HFFc6 (cell line): ENCODE data around the gene ZNF777. TPM values are rescaled to one million over a fixed set of nuclear protein-coding genes. Genes with fewer than 3 reads are reported as not detected.
"Not testable (repeated sequence)": the region's sequence is repeated elsewhere in the genome, so short reads cannot be mapped to it uniquely, and the experiment has no call there.

Experiments
- DNase-seq: peaks from one replicate; pipeline ENCODE4 v3.0.0-alpha.2; 2018
- H3K27ac Mint-ChIP-seq: 2 replicates; pipeline ENCODE4 v1.8.0; 2020; ENCODE audit warnings: mild to moderate bottlenecking, mixed read lengths
- H3K27me3 Mint-ChIP-seq: 2 replicates; pipeline ENCODE4 v1.8.0; 2021; ENCODE audit warnings: mild to moderate bottlenecking, moderate library complexity, mixed read lengths; ENCODE audit not compliant: insufficient read depth
- H3K36me3 Mint-ChIP-seq: 2 replicates; pipeline ENCODE4 v1.8.0; 2021; ENCODE audit warnings: low read depth, mixed read lengths
- H3K4me1 Mint-ChIP-seq: 2 replicates; pipeline ENCODE4 v1.8.0; 2020; ENCODE audit warnings: low read depth, mixed read lengths
- H3K4me3 Mint-ChIP-seq: 2 replicates; pipeline ENCODE4 v1.8.0; 2020; ENCODE audit warnings: mild to moderate bottlenecking, moderate library complexity, mixed read lengths
- H3K9me3 Mint-ChIP-seq: 2 replicates; pipeline ENCODE4 v1.8.0; 2020; ENCODE audit warnings: mild to moderate bottlenecking, mixed read lengths
- total RNA-seq, 6 experiments: library from RNA; stranded (reverse); fragmentation: NEBNext Ultra II Directional; extraction: Animal tissue kit (Norgen Biotek cat#: 25700); gene quantifications; 2 replicates in 1 of 6; 3 replicates in 5 of 6; pipeline ENCODE4 v1.2.3, GENCODE V29; 2021
- TF ChIP-seq, protein P1 (sequence below): fragments of 200-600 bp; sonication (generic); IDR thresholded peaks from 2 replicates; pipeline ENCODE4 v1.5.0; 2021; ENCODE audit warnings: antibody characterized with exemption, mild to moderate bottlenecking

The ZNF777 gene
- total RNA-seq, 6 experiments from 2014 or later = 13.6 to 16.7 (median 15.2) TPM

GRCh38 chr7:149404825-149405224, 56.0 kb downstream of the ZNF777 start:
- peaks cover 29% of the 10 kb centered on the region for H3K27me3 Mint-ChIP-seq
- no peaks in the 10 kb centered on the region for H3K4me1 Mint-ChIP-seq
- no peak for DNase-seq
- H3K4me3 Mint-ChIP-seq = no peak overlapping the region
- no peaks in the 10 kb centered on the region for H3K36me3 Mint-ChIP-seq
- TF ChIP-seq, protein P1, sequence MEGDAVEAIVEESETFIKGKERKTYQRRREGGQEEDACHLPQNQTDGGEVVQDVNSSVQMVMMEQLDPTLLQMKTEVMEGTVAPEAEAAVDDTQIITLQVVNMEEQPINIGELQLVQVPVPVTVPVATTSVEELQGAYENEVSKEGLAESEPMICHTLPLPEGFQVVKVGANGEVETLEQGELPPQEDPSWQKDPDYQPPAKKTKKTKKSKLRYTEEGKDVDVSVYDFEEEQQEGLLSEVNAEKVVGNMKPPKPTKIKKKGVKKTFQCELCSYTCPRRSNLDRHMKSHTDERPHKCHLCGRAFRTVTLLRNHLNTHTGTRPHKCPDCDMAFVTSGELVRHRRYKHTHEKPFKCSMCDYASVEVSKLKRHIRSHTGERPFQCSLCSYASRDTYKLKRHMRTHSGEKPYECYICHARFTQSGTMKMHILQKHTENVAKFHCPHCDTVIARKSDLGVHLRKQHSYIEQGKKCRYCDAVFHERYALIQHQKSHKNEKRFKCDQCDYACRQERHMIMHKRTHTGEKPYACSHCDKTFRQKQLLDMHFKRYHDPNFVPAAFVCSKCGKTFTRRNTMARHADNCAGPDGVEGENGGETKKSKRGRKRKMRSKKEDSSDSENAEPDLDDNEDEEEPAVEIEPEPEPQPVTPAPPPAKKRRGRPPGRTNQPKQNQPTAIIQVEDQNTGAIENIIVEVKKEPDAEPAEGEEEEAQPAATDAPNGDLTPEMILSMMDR = no peak
- H3K27ac Mint-ChIP-seq = no peak overlapping the region
- no peaks in the 10 kb centered on the region for H3K9me3 Mint-ChIP-seq

DNA sequence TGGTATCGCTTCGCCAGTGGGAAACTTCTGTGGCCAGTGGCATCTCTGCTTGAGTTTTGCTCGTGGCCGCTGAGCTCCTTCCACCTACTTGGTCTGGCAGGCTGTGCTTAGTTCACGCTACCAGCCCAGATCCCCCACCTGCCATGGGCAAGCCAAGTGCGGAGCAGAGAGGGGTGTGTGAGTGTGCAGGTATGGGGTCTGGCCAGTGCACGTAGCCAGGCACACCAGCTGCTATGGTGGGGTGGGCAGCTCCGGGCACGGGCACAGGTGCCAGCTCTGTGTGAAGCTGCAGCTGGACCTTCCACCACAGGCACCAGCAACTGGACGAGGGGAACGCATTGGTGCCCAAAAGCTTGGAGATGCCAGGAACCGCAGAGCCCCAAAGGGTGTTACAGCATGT, 56.5 kb downstream of the ZNF777 start:
- Mint-ChIP-seq H3K27me3 (peaks cover 29% of the 10 kb centered on the region), H3K36me3 (no peaks in the 10 kb centered on the region), H3K4me3 (no peak overlapping the region), H3K4me1 (no peaks in the 10 kb centered on the region), H3K27ac (no peak overlapping the region), H3K9me3 (no peaks in the 10 kb centered on the region)
- TF ChIP-seq, protein P1 = no peak
- DNase-seq = no peak

DNA sequence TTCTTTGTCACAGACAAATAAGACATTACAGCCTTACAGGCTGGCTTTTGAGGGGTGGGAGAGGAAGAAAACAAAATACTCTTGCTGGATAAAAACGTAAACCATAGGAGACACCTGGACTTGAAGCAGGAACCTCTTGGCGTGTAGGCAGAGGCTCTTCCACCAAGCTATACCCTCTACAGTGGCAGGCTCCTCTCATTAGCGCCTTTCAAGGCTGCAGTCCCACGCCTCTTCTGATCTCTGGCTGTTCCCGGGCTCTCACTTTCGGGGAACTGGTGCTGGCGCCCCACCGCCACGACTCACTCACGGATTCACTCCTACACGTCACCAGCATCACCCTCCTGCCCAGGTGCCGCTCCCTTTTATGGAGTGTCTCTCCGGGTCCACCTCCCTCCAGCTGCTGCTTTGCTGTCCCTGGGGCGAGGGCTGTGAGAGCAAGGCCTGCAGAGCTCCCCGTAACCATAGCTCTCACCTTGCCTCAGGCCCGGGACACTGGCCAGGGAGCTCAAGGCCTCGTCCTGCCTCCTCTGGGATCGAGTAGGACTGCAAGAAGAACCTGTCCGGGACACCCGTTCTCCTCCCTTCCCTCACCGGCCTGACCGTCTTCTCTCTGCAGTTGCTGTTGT, 62.6 kb downstream of the ZNF777 start:
- DNase-seq = no peak
- no peak overlapping the region for H3K27ac Mint-ChIP-seq
- no peaks in the 10 kb centered on the region for H3K36me3 Mint-ChIP-seq
- H3K4me3 Mint-ChIP-seq = no peak overlapping the region
- H3K4me1 Mint-ChIP-seq = no peaks in the 10 kb centered on the region
- peaks cover 19% of the 10 kb centered on the region for H3K27me3 Mint-ChIP-seq
- no peaks in the 10 kb centered on the region; the same call in 1 of the 2 replicates for H3K9me3 Mint-ChIP-seq
- TF ChIP-seq, protein P1 = no peak

- TF ChIP-seq, protein P1 = no peak
- peaks cover 16% of the 10 kb centered on the region for H3K27me3 Mint-ChIP-seq
Measured at GRCh38 chr7:149397470-149398043, 63.3 kb downstream of the ZNF777 start.

GRCh38 chr7:149388550-149389335, 72.1 kb downstream of the ZNF777 start:
- H3K27me3 Mint-ChIP-seq, H3K27ac Mint-ChIP-seq, DNase-seq, H3K4me3 Mint-ChIP-seq, H3K4me1 Mint-ChIP-seq, H3K36me3 Mint-ChIP-seq, H3K9me3 Mint-ChIP-seq: not testable (repeated sequence)

More at GRCh38 chr7:149397470-149398043, 63.3 kb downstream of the ZNF777 start:
- Mint-ChIP-seq H3K9me3 (no peaks in the 10 kb centered on the region; the same call in 1 of the 2 replicates), H3K4me1 (no peaks in the 10 kb centered on the region), H3K4me3 (no peak overlapping the region), H3K36me3 (no peaks in the 10 kb centered on the region), H3K27ac (no peak overlapping the region)
- DNase-seq = no peak

GRCh38 chr7:149386514-149386913, 74.3 kb downstream of the ZNF777 start:
- H3K27ac Mint-ChIP-seq, H3K36me3 Mint-ChIP-seq, H3K4me1 Mint-ChIP-seq, H3K27me3 Mint-ChIP-seq, H3K4me3 Mint-ChIP-seq, DNase-seq, H3K9me3 Mint-ChIP-seq: not testable (repeated sequence)
